HG02885 (cell line): Measurements from ENCODE around the gene TMOD3.
"Not testable (repeated sequence)": the region's sequence is repeated elsewhere in the genome, so short reads cannot be mapped to it uniquely, and the experiment has no call there.

Experiments
- ATAC-seq: cut with Tn5 transposase; IDR thresholded peaks from one replicate; pipeline ENCODE4 v1.9.1; 2021; ENCODE audit warnings: mild to moderate bottlenecking; ENCODE audit not compliant: unreplicated experiment, poor library complexity

Gene TMOD3

DNA sequence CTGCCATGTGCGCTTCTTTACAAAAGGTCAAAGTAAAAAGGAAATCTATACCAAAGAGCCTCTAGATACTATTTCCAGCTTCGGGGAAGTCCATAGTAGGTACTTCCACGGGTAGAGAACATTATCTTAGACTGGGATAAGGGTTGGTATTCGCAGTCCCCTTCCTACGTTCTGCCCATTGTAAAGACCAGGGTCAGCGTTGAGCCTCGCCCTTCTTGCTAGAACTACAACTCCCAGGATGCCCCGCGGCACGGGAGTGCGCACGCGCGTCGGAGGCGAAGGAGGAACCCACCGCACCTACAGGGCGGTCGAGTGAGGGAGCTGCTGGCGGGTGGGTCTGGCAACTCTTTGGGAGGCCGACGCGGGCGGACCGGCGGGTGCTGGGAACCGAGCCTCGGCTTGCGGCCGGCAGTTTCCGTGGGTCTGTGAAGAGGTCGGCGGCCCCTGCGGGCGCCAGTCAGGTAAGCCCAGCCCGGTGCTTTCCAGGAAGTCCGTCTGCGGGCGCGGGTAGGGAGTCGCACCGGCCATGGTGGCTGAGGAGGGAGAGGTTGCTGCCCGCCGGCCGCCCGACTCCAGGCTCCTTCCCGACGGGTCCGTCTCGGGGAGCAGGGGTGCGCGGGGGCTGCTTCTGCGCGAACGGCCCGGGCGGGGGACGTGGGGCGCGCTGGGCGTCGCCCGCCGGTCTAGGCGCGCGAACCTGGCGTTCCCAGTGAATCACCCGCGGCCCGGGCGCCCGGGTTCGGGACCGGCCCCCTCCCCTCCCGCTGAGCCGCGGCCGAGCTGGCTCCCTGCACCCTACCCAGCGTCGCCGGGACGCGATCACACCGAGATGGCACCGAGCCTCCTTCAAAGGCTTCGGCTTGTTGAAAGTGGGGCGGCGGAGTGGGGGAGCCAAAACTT lies at the start of gene TMOD3:
Gene TMOD3, plus strand, starts transcription at position 278 of the 900 bp plus-strand sequence. CDS start 33,232 bp downstream, outside the sequence.
- ATAC-seq, result peak; percentile 90

DNA sequence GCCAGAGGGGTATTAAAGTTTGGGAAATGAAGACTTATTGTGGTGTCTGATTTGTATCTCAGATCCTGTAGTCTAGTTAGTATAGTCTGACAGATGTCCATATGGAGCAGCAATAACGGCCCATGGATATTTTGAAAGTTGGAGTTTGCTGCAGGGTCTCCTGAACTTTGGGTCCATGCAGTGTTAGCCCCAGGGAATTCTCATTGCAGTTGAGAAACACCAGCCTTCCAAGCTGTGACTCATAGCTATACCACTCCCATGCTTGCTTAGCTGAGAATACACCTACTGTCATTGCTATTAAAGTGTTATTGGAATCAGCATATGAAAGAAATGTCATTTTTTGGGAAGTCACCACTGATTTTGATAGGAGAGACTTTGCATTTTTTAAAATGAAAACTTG lies 48.8 kb upstream of the TMOD3 start:
- ATAC-seq, result no peak

GRCh38 chr15:51781506-51781905 lies 47.9 kb upstream of the TMOD3 start:
- no peak for ATAC-seq

DNA sequence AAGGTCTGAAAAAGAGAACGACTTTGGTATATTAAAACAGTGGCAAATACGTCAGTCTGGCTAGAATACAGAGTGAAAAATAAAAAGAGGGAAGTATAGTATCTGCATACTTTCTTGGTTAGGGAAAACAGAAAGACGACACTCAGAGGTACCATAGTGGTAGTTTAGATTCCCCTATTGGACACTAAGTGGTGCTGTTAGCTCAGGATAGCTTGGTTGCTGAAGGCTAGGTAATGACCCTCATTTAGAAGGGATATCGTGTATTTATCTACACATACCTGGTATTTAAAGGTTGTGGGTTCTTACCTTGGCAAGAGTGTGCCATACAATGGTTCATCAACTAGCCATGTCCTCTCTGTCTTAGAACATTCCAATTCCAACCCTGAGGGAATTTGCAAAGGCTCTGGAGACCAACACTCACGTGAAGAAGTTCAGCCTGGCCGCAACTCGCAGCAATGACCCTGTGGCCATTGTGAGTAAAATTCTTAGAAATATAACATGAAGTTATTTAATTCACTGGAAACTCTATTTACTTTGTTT lies 47.0 kb upstream of the TMOD3 start:
- ATAC-seq, result no peak

DNA sequence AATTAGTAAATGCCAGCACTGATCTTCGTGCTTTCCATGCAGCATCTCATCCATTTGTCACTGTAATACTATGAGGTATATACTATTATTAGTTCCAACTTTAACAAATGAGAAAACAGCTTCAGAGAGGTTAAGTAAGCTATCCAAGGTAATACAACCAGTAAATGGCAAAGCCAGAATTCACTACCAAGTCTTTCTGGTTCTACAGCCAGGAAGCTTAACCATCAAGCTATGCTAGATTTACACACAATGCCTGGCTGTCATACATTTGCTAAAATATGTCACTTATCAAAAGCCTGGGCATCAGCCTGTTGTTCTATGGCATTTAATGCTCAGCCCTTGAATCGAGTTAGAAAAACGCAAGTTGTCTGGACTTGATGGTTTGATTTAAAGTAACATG lies 45.5 kb upstream of the TMOD3 start:
- no peak for ATAC-seq

DNA sequence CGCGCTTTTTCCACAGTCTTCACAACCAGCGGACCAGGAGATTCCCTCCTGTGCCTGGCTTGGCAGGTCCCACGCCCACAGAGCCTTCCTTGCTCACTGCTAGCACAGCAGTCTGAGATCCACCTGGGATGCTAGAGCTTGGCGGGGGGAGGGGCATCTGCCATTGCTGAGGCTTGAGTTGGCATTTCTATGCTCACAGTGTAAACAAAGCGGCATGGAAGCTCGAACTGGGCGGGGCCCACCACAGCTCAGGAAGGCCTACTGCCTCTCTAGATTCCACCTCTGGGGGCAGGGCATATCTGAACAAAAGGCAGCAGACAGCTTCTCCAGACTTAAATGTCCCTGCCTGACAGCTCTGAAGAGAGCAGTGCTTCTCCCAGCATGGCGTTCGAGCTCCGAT lies 42.3 kb upstream of the TMOD3 start:
- ATAC-seq, result not testable (repeated sequence)

GRCh38 chr15:51792474-51792873 lies 37.0 kb upstream of the TMOD3 start:
- ATAC-seq, result not testable (repeated sequence)

DNA sequence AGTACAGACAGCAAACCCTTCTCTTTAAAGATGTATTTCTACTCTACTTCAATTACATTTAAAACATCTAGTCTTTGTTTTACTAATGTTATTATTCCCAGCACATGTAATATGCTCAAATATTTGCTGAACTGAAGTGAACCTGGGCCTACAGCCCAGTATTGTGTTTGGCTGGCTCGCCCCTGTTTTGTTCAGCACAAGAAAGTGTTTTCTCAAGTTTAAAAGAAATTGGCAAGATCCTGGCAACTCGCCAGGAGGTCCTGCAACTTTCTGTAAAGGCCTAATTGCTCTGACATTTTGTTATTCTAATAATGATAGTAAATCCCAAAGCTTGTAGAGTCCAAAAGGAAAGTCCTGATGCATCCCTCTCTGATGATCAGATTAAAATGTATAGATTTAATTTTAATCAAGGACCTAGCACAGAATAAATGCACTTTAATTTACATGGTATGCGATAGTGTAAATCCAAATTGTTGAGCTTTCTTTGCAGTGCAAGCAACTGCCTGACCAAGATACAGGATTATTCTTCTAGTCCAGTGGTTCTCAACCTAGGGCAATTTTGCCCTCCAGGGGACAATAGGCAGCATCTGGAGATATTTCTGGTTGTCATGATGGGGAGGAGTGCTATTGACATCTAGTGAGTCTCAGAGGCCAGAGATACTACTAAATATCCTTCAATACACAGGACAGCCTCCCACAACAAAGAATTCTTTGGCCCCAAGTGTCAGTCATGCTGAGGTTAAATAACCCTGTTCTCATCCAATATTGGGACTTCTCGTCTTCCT lies 35.7 kb upstream of the TMOD3 start:
- ATAC-seq, result no peak

DNA sequence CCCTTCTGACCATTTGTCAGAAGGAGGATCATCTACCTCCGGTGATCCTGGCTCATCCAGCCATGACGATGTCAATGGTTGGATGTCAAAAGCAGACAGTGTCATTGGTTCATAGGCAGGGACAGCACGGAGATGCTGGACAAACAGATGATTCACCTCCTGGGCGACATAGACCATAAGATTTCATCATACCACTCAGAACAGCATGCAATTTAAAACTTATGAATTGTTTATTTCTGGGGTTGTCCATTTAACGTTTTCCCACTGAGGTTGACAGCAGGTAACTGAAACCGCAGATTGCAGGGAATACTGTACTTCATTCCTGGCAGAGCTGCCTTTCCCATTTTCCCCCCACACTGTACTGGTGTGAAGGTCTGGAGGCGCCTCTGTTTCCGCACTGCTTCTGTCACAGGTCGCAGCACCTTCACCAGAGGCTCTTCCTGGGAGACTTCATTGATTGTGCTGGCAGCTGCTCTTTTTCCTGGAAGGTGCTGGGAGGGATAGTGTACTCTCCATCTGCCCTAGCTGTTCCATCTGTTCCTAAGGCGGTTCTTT lies 32.5 kb upstream of the TMOD3 start:
- no peak for ATAC-seq

DNA sequence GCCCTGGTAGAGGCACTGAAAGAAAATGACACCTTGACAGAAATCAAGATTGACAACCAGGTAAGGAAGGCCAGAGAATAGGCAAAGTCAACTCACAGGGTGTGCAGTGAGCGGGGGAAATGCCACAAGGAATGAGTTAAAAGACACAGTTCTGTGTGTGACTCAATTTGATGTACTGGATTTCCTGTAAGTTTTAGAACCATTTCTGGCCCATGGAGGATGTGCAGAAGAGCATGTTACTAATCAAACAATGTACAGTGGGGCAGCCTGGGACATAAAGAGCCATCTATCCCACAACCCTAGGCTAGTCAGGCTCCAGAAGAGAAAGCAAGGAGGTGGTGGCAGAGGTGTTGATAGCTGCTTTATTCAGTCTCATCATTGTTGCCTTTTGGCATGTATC lies 31.2 kb upstream of the TMOD3 start:
- no peak for ATAC-seq

- ATAC-seq, result no peak
These were observed 29.9 kb upstream of the TMOD3 start for GRCh38 chr15:51799282-51800252.

DNA sequence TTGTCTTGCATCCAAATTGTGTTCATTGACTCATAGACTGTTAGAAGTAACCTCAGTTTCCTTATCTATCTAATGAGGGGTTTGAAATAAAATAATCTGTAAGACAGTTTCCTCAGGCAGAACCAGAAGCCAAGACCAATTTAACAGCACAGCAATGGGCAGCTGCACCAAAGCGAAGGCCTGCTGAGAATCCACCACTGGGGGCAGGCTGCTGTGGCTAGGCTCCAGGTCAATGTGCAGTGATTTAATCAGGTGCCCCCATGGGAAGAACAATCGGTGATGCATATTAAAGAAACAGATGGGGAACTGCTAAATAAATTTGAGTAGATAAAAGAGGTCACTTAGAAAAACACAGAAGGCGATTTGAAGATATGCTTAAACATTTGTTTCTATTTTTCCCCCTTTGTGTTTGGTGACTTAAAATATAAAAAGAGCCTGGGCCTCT lies 28.0 kb upstream of the TMOD3 start:
- peak; percentile 44 for ATAC-seq

GRCh38 chr15:51802593-51802992 lies 26.9 kb upstream of the TMOD3 start:
- ATAC-seq, result no peak

- no peak for ATAC-seq
These were observed 25.5 kb upstream of the TMOD3 start for GRCh38 chr15:51803965-51804364.

GRCh38 chr15:51806123-51806522 lies 23.3 kb upstream of the TMOD3 start:
- ATAC-seq, result no peak

DNA sequence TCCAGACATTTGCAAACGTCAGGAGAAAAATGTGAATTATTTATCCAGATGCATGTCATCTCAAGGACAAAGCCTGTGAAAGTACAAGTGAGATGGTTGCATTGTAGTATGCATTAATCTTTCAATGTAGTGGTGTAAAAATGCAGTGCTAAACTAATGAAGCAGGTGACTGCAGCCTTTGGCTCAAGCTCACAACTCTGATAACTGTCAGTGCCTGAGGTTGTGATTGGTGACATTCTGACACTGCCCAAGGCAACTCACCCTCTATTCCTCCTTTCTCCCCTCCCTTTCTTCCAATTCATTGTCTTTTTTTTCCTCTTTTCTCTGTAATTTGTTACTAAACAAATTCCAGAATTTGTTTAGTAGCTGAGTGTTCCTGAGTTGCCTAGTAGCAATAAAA lies 20.0 kb upstream of the TMOD3 start:
- no peak for ATAC-seq

GRCh38 chr15:51812598-51812997 lies 16.9 kb upstream of the TMOD3 start:
- ATAC-seq, result no peak

- no peak for ATAC-seq
These were observed 14.8 kb upstream of the TMOD3 start for GRCh38 chr15:51814606-51815005.

- ATAC-seq, result no peak
These were observed 12.8 kb upstream of the TMOD3 start for GRCh38 chr15:51816611-51817010.

- no peak for ATAC-seq
These were observed 11.3 kb upstream of the TMOD3 start for GRCh38 chr15:51818150-51818549.
